CD4-positive, alpha-beta T cell (primary cell): ENCODE data around the gene PCBP1. TPM values are rescaled to one million over a fixed set of nuclear protein-coding genes. Genes with fewer than 3 reads are reported as not detected.
"Not testable (repeated sequence)": the region's sequence is repeated elsewhere in the genome, so short reads cannot be mapped to it uniquely, and the experiment has no call there.

Source experiments
- ATAC-seq: fragments of 200-7000 bp; cut with Tn5 transposase; one replicate; pipeline ENCODE4 v1.10.0; 2022; ENCODE audit warnings: mild to moderate bottlenecking; ENCODE audit not compliant: poor library complexity
- CTCF ChIA-PET: fragments of 350-600 bp; sonication (Branson Sonifier 250); formaldehyde crosslinking; loops from one replicate; lab custom pipeline; 2021; ENCODE audit warnings: antibody characterized with exemption, inconsistent platforms; lab: Charles Lee
- POLR2A ChIA-PET: fragments of 350-600 bp; sonication (Branson Sonifier 250); formaldehyde crosslinking; loops from one replicate; lab custom pipeline; 2021; ENCODE audit warnings: antibody characterized with exemption, inconsistent platforms; lab: Charles Lee
- DNase-seq, 14 experiments: peaks; one replicate each; pipeline ENCODE4 v3.0.0-alpha.2; 2013 to 2020; ENCODE audit warnings: mixed read lengths in 2 of 14
- H3K27ac ChIP-seq, 2 donors: one replicate each; pipeline versions ENCODE4 v1.5.1 to v1.7.0; 2013; ENCODE audit warnings: low read length in 2 of 2, low read depth in 1 of 2, mild to moderate bottlenecking in 1 of 2
- H3K27me3 ChIP-seq, 2 experiments: 1 replicate in 1 of 2; 2 replicates in 1 of 2; pipeline versions ENCODE4 v1.6.1 to v1.7.0; 2013; ENCODE audit warnings: low read length in 2 of 2, control low read depth in 1 of 2, mild to moderate bottlenecking in 1 of 2, moderate library complexity in 1 of 2; ENCODE audit not compliant: insufficient read depth in 2 of 2, control insufficient read depth in 1 of 2
- H3K36me3 ChIP-seq: one replicate; pipeline ENCODE4 v1.6.1; 2013; ENCODE audit warnings: low read length, control low read depth; ENCODE audit not compliant: insufficient read depth
- H3K4me1 ChIP-seq: one replicate; pipeline ENCODE4 v1.6.1; 2013; ENCODE audit warnings: low read length, control low read depth; ENCODE audit not compliant: insufficient read depth
- H3K4me3 ChIP-seq: one replicate; pipeline ENCODE4 v1.5.1; 2013; ENCODE audit warnings: mild to moderate bottlenecking, low read length, moderate library complexity
- H3K9me3 ChIP-seq, 2 experiments: 1 replicate in 1 of 2; 2 replicates in 1 of 2; pipeline versions ENCODE4 v1.6.1 to v1.7.0; 2013; ENCODE audit warnings: low read length in 2 of 2, mild to moderate bottlenecking in 2 of 2, control low read depth in 1 of 2, moderate library complexity in 1 of 2; ENCODE audit not compliant: control insufficient read depth in 1 of 2, insufficient read depth in 1 of 2
- H3K27ac Mint-ChIP-seq: one replicate; pipeline ENCODE4 v1.8.0; 2020; ENCODE audit warnings: mixed read lengths
- H3K27me3 Mint-ChIP-seq: one replicate; pipeline ENCODE4 v1.8.0; 2021; ENCODE audit warnings: mixed read lengths
- H3K36me3 Mint-ChIP-seq: one replicate; pipeline ENCODE4 v1.8.0; 2021; ENCODE audit warnings: low read depth, mixed read lengths
- H3K4me1 Mint-ChIP-seq: one replicate; pipeline ENCODE4 v1.8.0; 2021; ENCODE audit warnings: low read depth, mixed read lengths
- H3K4me3 Mint-ChIP-seq: one replicate; pipeline ENCODE4 v1.8.0; 2020; ENCODE audit warnings: mild to moderate bottlenecking, mixed read lengths
- H3K9me3 Mint-ChIP-seq: one replicate; pipeline ENCODE4 v1.8.0; 2020; ENCODE audit warnings: mixed read lengths
- intact Hi-C, 2 experiments: fragments of 100-400 bp; cut with DNase I in 1 of 2; cut with micrococcal nuclease in 1 of 2; formaldehyde crosslinking; loops; one replicate each; pipeline versions ENCODE4 v1.15.1 to v1.9.0; 2023 to 2025; cut with DNase I, micrococcal nuclease
- total RNA-seq, 174 experiments: library from RNA in 2 of 174; stranded (reverse) in 2 of 174; gene quantifications; one replicate each; pipeline ENCODE4 v1.2.3 and lab custom pipeline; 2021 to 2026
- TF ChIP-seq, protein P1 (sequence below): fragments of 200-600 bp; IDR thresholded peaks from one replicate; pipeline ENCODE4 v1.8.0; 2022; ENCODE audit warnings: antibody characterized with exemption, mild to moderate bottlenecking

Gene PCBP1
- total RNA-seq, 2 experiments from 2014 or later = 228 to 233 TPM

- Histone ChIP-seq H3K27ac (peak overlapping the region; percentile 73 to 100), H3K36me3 (peaks cover 23% of the 10 kb centered on the region), H3K4me1 (peaks cover 71% of the 10 kb centered on the region), H3K9me3 (no peaks in the 10 kb centered on the region), H3K4me3 (no peak overlapping the region), H3K27me3 (no peaks in the 10 kb centered on the region)
- Mint-ChIP-seq H3K27ac (peak overlapping the region; percentile 100), H3K36me3 (peaks cover 43% of the 10 kb centered on the region), H3K4me3 (peak overlapping the region; percentile 63), H3K4me1 (peaks cover 70% of the 10 kb centered on the region), H3K9me3 (no peaks in the 10 kb centered on the region), H3K27me3 (peaks cover 4% of the 10 kb centered on the region)
- ChIA-PET CTCF (interaction anchor here (0.9 to 2.2 kb wide), 5 partner anchors 13 to 51 kb away, joined by 3 to 8 read pairs (median 3); no protein-coding TSS in a partner anchor), POLR2A (interaction anchor here (0.7 to 15.0 kb wide), 10 partner anchors 13 to 177 kb away, joined by 3 to 932 read pairs (median 10); partner anchors contain the start of genes C2orf42 and MXD1)
- no peak for ATAC-seq
- DNase-seq = no peak
- TF ChIP-seq, protein P1, sequence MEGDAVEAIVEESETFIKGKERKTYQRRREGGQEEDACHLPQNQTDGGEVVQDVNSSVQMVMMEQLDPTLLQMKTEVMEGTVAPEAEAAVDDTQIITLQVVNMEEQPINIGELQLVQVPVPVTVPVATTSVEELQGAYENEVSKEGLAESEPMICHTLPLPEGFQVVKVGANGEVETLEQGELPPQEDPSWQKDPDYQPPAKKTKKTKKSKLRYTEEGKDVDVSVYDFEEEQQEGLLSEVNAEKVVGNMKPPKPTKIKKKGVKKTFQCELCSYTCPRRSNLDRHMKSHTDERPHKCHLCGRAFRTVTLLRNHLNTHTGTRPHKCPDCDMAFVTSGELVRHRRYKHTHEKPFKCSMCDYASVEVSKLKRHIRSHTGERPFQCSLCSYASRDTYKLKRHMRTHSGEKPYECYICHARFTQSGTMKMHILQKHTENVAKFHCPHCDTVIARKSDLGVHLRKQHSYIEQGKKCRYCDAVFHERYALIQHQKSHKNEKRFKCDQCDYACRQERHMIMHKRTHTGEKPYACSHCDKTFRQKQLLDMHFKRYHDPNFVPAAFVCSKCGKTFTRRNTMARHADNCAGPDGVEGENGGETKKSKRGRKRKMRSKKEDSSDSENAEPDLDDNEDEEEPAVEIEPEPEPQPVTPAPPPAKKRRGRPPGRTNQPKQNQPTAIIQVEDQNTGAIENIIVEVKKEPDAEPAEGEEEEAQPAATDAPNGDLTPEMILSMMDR = no peak
- intact Hi-C loops = no loop called here
These were observed 4.1 kb downstream of the PCBP1 start for GRCh38 chr2:70091364-70091763.

- peaks cover 69% of the 10 kb centered on the region for H3K4me1 ChIP-seq
- DNase-seq (peak in 3 of 14 experiments; percentile 43 to 46 (median 46)), ATAC-seq (no peak)
- H3K27ac ChIP-seq = peak overlapping the region; percentile 73 to 100
- Mint-ChIP-seq H3K4me3 (peak overlapping the region; percentile 63), H3K36me3 (peaks cover 38% of the 10 kb centered on the region), H3K27me3 (peaks cover 4% of the 10 kb centered on the region), H3K9me3 (no peaks in the 10 kb centered on the region), H3K27ac (peak overlapping the region; percentile 100), H3K4me1 (peaks cover 70% of the 10 kb centered on the region)
- TF ChIP-seq, protein P1 = no peak
- H3K36me3 ChIP-seq = peaks cover 23% of the 10 kb centered on the region
- H3K4me3 ChIP-seq = no peak overlapping the region
- CTCF ChIA-PET = interaction anchor here (0.9 to 2.2 kb wide), 5 partner anchors 13 to 51 kb away, joined by 3 to 8 read pairs (median 3); no protein-coding TSS in a partner anchor
- no peaks in the 10 kb centered on the region for H3K27me3 ChIP-seq
- intact Hi-C loops = no loop called here
- POLR2A ChIA-PET = interaction anchor here (0.8 to 15.0 kb wide), 8 partner anchors 13 to 177 kb away, joined by 3 to 932 read pairs (median 12); partner anchors contain the start of genes C2orf42 and MXD1
- H3K9me3 ChIP-seq = no peaks in the 10 kb centered on the region
These were observed 4.5 kb downstream of the PCBP1 start for GRCh38 chr2:70091816-70092215.

GRCh38 chr2:70092576-70093243 lies 5.4 kb downstream of the PCBP1 start:
- H3K27ac Mint-ChIP-seq = peak overlapping the region; percentile 96
- H3K4me3 Mint-ChIP-seq, H3K27me3 Mint-ChIP-seq, intact Hi-C loops, H3K27ac ChIP-seq, H3K9me3 ChIP-seq, H3K9me3 Mint-ChIP-seq, DNase-seq, H3K4me3 ChIP-seq, H3K27me3 ChIP-seq, ATAC-seq: not testable (repeated sequence)
- Histone ChIP-seq H3K4me1 (peaks cover 69% of the 10 kb centered on the region), H3K36me3 (peaks cover 23% of the 10 kb centered on the region)
- peaks cover 66% of the 10 kb centered on the region for H3K4me1 Mint-ChIP-seq
- CTCF ChIA-PET = interaction anchor here (1.1 to 2.2 kb wide), 3 partner anchors 12 to 42 kb away, joined by 3 to 8 read pairs (median 6); no protein-coding TSS in a partner anchor
- POLR2A ChIA-PET = interaction anchor here (0.6 to 15.0 kb wide), 8 partner anchors 12 to 531 kb away, joined by 3 to 932 read pairs (median 38); partner anchors contain the start of gene MXD1
- H3K36me3 Mint-ChIP-seq = peaks cover 29% of the 10 kb centered on the region
